ENCODE results near the gene ADGRV1. TPM values are rescaled to one million over a fixed set of nuclear protein-coding genes. Genes with fewer than 3 reads are reported as not detected.

ADGRV1 gene
- total RNA-seq, 1 experiment from 2014 or later, result 64.8 TPM

GRCh38 chr5:91052977-91053740, 494.6 kb downstream of the ADGRV1 start:
- H3K9me3 Mint-ChIP-seq, result no peaks in the 10 kb centered on the region
- H3K4ac ChIP-seq (ENCODE audit: low read depth, low read length), result no peak overlapping the region
- no peak overlapping the region for H2BK20ac ChIP-seq (ENCODE audit: low read depth, low read length, poor library complexity, severe bottlenecking)
- H3K4me1 Mint-ChIP-seq, result peaks cover 10 to 13% of the 10 kb centered on the region in 2 experiments
- no peak overlapping the region for H2BK12ac ChIP-seq (ENCODE audit: insufficient read length, low read depth, low read length)
- no peak overlapping the region for H2BK15ac ChIP-seq (ENCODE audit: low read depth, low read length)
- H3K56ac ChIP-seq (ENCODE audit: insufficient read length, low read depth, low read length), result no peak overlapping the region
- no peaks in the 10 kb centered on the region for H3K79me1 ChIP-seq (ENCODE audit: insufficient read depth, low read depth, low read length, poor library complexity, severe bottlenecking)
- WGBS (ENCODE audit: extremely low coverage, insufficient read length, low lambda C conversion rate), result no CpG with 5 or more reads among the region's 4 CpGs
- H2BK120ac ChIP-seq (ENCODE audit: low read depth, low read length, poor library complexity, severe bottlenecking), result no peak overlapping the region
- no peaks in the 10 kb centered on the region for H3K79me2 ChIP-seq (ENCODE audit: insufficient read depth, low read length)
- H4K91ac ChIP-seq (ENCODE audit: insufficient read length, low read depth, low read length), result no peak overlapping the region
- H3K27me3 Mint-ChIP-seq (ENCODE audit: low read depth), result no peaks in the 10 kb centered on the region
- H3K27ac Mint-ChIP-seq, result no peak overlapping the region
- H3K23me2 ChIP-seq (ENCODE audit: insufficient read length, low read depth, low read length, poor library complexity, severe bottlenecking), result no peaks in the 10 kb centered on the region
- no peak overlapping the region for H2AFZ ChIP-seq (ENCODE audit: low read length)
- DNase-seq, result no peak
- no peak overlapping the region for H3K4me2 ChIP-seq (ENCODE audit: insufficient read depth, insufficient read length, low read length)
- H4K20me1 ChIP-seq (ENCODE audit: control insufficient read depth, insufficient read depth, insufficient read length), result no peaks in the 10 kb centered on the region
- peaks cover 1 to 5% (median 4%) of the 10 kb centered on the region in 3 experiments; a peak in 2 of 7 replicates for H3K36me3 Mint-ChIP-seq (ENCODE audit: insufficient read depth in 1 of 3, low read depth in 3 of 3)
- H2AK5ac ChIP-seq (ENCODE audit: insufficient read length, low read length), result no peak overlapping the region
- H3K9ac ChIP-seq (ENCODE audit: extremely low read depth, insufficient read length, low read length), result no peak overlapping the region
- H3K4me1 ChIP-seq (ENCODE audit: insufficient read depth, low read length), result peaks cover 3% of the 10 kb centered on the region; the same call in 1 of the 2 replicates
- no peak overlapping the region for H3T11ph ChIP-seq (ENCODE audit: low read length)
- no peak overlapping the region for H3K23ac ChIP-seq (ENCODE audit: insufficient read length, low read depth, low read length)
- TF ChIP-seq CTCF (conservative IDR thresholded peaks at IDR 0.05), result no peak
- H3K18ac ChIP-seq (ENCODE audit: insufficient read length, low read depth, low read length), result no peak overlapping the region
- H2BK5ac ChIP-seq (ENCODE audit: insufficient read length, low read length), result no peak overlapping the region
- no peak overlapping the region for H4K8ac ChIP-seq (replicated peaks; ENCODE audit: insufficient read length, low read depth, low read length)
- H3K27ac ChIP-seq (ENCODE audit: insufficient read length, low read depth, low read length), result no peak overlapping the region
- no peak overlapping the region for H4K5ac ChIP-seq (ENCODE audit: insufficient read length, low read depth, low read length)
- H3K4me3 Mint-ChIP-seq, result no peak overlapping the region
- no peak overlapping the region for H3K14ac ChIP-seq (ENCODE audit: insufficient read depth, low read length)
- H3K9me3 ChIP-seq (ENCODE audit: control insufficient read depth, low read depth, low read length), result no peaks in the 10 kb centered on the region
- no peaks in the 10 kb centered on the region for H3K27me3 ChIP-seq (ENCODE audit: insufficient read depth, low read length)

Data from H9 (cell line).